Activated naive CD8-positive, alpha-beta T cell (primary cell): ENCODE results near the gene ZNF331.
A peak's percentile ranks its signal among the peaks of the same experiment; 100 is the strongest.

Experiments used
- H3K27ac Mint-ChIP-seq: one replicate; pipeline ENCODE4 v1.8.0; 2021; ENCODE audit warnings: mixed read lengths
- H3K27me3 Mint-ChIP-seq: one replicate; pipeline ENCODE4 v1.8.0; 2021; ENCODE audit warnings: mixed read lengths
- H3K36me3 Mint-ChIP-seq: one replicate; pipeline ENCODE4 v1.8.0; 2021; ENCODE audit warnings: mixed read lengths
- H3K4me1 Mint-ChIP-seq: one replicate; pipeline ENCODE4 v1.8.0; 2021; ENCODE audit warnings: low read depth, mixed read lengths
- H3K4me3 Mint-ChIP-seq: one replicate; pipeline ENCODE4 v1.8.0; 2021; ENCODE audit warnings: mild to moderate bottlenecking, mixed read lengths
- H3K9me3 Mint-ChIP-seq: one replicate; pipeline ENCODE4 v1.8.0; 2021; ENCODE audit warnings: low read depth, mixed read lengths

The ZNF331 gene

DNA sequence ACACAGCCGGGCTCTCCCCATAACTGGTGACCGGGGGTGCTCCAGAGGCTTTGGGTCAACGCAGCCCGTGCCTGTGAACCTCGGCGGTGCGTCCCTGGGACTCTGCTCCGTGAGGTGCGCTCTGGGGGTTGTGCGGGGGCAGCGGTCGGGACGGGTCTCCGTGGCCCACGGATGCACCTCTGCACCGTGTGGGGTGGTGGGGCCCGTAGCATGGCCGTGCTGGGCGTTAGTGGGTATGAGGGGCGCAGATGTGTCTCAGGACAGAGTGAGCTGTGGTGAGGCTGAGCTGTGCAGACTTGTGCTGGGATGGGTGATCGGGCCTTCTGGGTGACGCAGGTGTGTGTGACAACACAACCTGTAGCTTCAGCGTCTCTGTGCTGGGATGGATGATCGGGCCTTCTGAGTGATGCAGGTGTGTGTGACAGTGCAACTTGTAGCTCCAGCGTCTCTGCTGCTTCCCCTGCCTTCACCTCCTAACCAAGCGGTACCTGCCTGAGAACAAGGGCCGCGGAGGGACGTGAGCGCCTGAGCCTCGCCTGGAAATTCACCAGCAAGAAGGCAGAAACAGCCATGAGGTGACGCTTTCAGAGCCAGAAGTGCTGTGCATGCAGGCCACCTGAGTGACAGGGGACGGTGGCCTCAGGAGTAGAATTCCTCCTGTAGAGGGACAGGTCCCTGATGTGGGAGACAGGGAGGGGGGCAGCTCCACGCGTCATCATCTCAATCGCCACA lies 599 bp downstream of the ZNF331 start:
- peaks cover 39% of the 10 kb centered on the region for H3K4me1 Mint-ChIP-seq
- H3K27ac Mint-ChIP-seq, result peak overlapping the region; percentile 98
- H3K4me3 Mint-ChIP-seq, result peak overlapping the region; percentile 95
- no peaks in the 10 kb centered on the region for H3K27me3 Mint-ChIP-seq
- peaks cover 18% of the 10 kb centered on the region for H3K36me3 Mint-ChIP-seq
- H3K9me3 Mint-ChIP-seq, result peaks cover 4% of the 10 kb centered on the region

- Mint-ChIP-seq H3K4me1 (peaks cover 42% of the 10 kb centered on the region), H3K4me3 (peak overlapping the region; percentile 95), H3K36me3 (peaks cover 19% of the 10 kb centered on the region), H3K27ac (peak overlapping the region; percentile 28), H3K9me3 (peaks cover 4% of the 10 kb centered on the region), H3K27me3 (no peaks in the 10 kb centered on the region)
These were observed 2.1 kb downstream of the ZNF331 start for GRCh38 chr19:53540091-53540490.

GRCh38 chr19:53541971-53542370 lies 4.0 kb downstream of the ZNF331 start:
- peaks cover 22% of the 10 kb centered on the region for H3K36me3 Mint-ChIP-seq
- H3K4me1 Mint-ChIP-seq, result peaks cover 50% of the 10 kb centered on the region
- no peaks in the 10 kb centered on the region for H3K27me3 Mint-ChIP-seq
- peak overlapping the region; percentile 35 for H3K27ac Mint-ChIP-seq
- no peaks in the 10 kb centered on the region for H3K9me3 Mint-ChIP-seq
- no peak overlapping the region for H3K4me3 Mint-ChIP-seq

DNA sequence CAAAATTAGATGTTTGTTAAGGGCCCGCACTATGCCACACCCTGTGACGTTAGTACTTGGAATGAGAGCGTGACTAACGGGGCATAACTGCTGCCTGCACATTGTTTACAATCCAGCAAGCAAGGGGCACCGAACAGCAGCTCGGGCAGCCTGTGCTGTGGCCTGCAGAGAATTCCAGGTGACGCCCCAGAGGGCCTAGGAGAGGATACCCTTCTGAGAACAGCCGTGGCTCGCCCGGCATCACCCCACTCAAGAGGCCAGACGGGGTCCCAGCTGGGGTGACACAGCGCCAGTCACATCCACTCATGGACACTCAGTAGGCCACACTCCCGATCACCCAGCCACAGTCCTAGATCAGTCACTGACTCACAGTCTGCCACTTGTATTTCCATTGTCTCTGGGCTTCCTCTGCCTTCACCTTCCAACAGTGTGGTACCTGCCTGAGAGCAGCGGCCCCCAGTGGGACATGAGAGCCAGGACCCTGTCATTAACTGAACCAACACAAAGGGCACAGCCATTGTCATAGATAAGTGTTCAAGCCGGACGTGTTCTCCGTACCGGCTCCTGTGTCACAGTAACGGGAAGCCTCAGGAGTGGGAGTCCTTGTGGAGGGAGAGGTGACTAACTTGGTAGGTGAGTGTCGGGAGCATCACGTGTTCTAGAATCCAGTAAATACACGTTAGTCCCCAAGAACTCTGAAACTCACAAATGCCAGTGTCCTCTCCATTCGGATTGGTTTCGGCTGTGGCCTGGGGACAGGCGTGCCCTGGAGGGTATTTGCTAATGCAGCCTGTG lies 7.5 kb downstream of the ZNF331 start:
- Mint-ChIP-seq H3K36me3 (peaks cover 37% of the 10 kb centered on the region), H3K9me3 (no peaks in the 10 kb centered on the region), H3K4me3 (no peak overlapping the region), H3K27ac (peak overlapping the region; percentile 46), H3K27me3 (no peaks in the 10 kb centered on the region), H3K4me1 (peaks cover 46% of the 10 kb centered on the region)

- H3K4me3 Mint-ChIP-seq, result no peak overlapping the region
- H3K4me1 Mint-ChIP-seq, result peaks cover 43% of the 10 kb centered on the region
- H3K27me3 Mint-ChIP-seq, result no peaks in the 10 kb centered on the region
- H3K9me3 Mint-ChIP-seq, result no peaks in the 10 kb centered on the region
- peaks cover 36% of the 10 kb centered on the region for H3K36me3 Mint-ChIP-seq
- H3K27ac Mint-ChIP-seq, result peak overlapping the region; percentile 66
These were observed 9.0 kb downstream of the ZNF331 start for GRCh38 chr19:53546758-53547513.

GRCh38 chr19:53549340-53549739 lies 11.4 kb downstream of the ZNF331 start:
- peaks cover 42% of the 10 kb centered on the region for H3K4me1 Mint-ChIP-seq
- H3K9me3 Mint-ChIP-seq, result no peaks in the 10 kb centered on the region
- H3K27me3 Mint-ChIP-seq, result no peaks in the 10 kb centered on the region
- H3K36me3 Mint-ChIP-seq, result peaks cover 31% of the 10 kb centered on the region
- H3K4me3 Mint-ChIP-seq, result no peak overlapping the region
- H3K27ac Mint-ChIP-seq, result no peak overlapping the region

DNA sequence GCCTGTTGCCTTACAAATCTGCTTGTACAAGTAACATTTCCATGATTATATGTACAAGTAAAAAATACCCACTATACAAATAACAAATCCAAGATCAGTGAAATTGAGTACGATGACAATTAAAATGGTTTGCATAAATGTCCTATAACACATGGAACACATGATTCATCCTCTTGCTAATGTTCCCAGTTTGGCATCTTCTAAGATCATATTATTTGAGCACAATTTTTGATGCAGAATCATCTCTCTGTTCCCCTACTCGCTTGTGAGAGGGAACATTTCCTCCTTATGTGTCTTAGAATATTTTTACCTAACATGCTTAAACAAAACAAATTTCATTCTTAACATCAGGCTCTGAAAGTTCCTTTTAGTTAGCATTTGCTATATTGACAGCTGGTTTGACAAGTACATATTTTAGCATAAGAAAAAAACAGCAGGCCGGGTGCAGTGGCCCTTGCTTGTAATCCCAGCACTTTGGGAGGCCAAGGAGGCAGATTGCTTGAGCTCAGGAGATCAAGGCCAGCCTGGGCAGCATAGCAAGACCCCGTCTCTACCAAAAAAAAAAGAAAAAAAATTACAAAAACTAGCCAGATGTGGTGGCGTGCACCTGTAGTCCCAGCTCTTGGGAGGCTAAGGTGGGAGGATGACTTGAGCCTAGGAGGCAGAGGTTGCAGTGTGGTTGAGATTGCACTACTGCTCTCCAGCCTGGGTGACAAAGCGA lies 14.2 kb downstream of the ZNF331 start:
- Mint-ChIP-seq H3K9me3 (no peaks in the 10 kb centered on the region), H3K4me1 (peaks cover 39% of the 10 kb centered on the region), H3K27me3 (no peaks in the 10 kb centered on the region), H3K36me3 (peaks cover 18% of the 10 kb centered on the region), H3K4me3 (no peak overlapping the region), H3K27ac (no peak overlapping the region)

GRCh38 chr19:53553156-53553555 lies 15.2 kb downstream of the ZNF331 start:
- peaks cover 39% of the 10 kb centered on the region for H3K4me1 Mint-ChIP-seq
- peak overlapping the region; percentile 52 for H3K4me3 Mint-ChIP-seq
- no peaks in the 10 kb centered on the region for H3K9me3 Mint-ChIP-seq
- peaks cover 16% of the 10 kb centered on the region for H3K36me3 Mint-ChIP-seq
- peak overlapping the region; percentile 95 for H3K27ac Mint-ChIP-seq
- no peaks in the 10 kb centered on the region for H3K27me3 Mint-ChIP-seq

GRCh38 chr19:53553865-53554791 lies 16.2 kb downstream of the ZNF331 start:
- peak overlapping the region; percentile 95 for H3K27ac Mint-ChIP-seq
- H3K27me3 Mint-ChIP-seq, result no peaks in the 10 kb centered on the region
- H3K9me3 Mint-ChIP-seq, result no peaks in the 10 kb centered on the region
- peaks cover 24% of the 10 kb centered on the region for H3K36me3 Mint-ChIP-seq
- peak overlapping the region; percentile 91 for H3K4me3 Mint-ChIP-seq
- H3K4me1 Mint-ChIP-seq, result peaks cover 35% of the 10 kb centered on the region

- H3K36me3 Mint-ChIP-seq, result peaks cover 23% of the 10 kb centered on the region
- H3K27me3 Mint-ChIP-seq, result no peaks in the 10 kb centered on the region
- H3K9me3 Mint-ChIP-seq, result no peaks in the 10 kb centered on the region
- peak overlapping the region; percentile 95 for H3K27ac Mint-ChIP-seq
- H3K4me3 Mint-ChIP-seq, result peak overlapping the region; percentile 91
- H3K4me1 Mint-ChIP-seq, result peaks cover 31% of the 10 kb centered on the region
These were observed 16.9 kb downstream of the ZNF331 start for GRCh38 chr19:53554804-53555203.

DNA sequence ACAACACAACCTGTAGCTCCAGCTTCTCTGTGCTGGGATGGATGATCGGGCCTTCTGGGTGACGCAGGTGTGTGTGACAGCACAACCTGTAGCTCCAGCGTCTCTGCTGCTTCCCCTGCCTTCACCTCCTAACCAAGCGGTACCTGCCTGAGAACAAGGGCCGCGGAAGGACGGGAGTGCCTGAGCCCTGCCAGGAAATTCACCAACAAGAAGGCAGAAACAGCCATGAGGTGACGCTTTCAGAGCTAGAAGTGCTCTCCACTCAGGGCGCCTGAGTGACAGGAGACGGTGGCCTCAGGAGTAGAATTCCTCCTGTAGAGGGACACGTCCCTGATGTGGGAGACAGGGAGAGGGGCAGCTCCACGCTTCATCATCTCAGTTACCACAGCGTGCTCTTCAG lies 17.4 kb downstream of the ZNF331 start:
- peak overlapping the region; percentile 68 for H3K27ac Mint-ChIP-seq
- H3K27me3 Mint-ChIP-seq, result no peaks in the 10 kb centered on the region

DNA sequence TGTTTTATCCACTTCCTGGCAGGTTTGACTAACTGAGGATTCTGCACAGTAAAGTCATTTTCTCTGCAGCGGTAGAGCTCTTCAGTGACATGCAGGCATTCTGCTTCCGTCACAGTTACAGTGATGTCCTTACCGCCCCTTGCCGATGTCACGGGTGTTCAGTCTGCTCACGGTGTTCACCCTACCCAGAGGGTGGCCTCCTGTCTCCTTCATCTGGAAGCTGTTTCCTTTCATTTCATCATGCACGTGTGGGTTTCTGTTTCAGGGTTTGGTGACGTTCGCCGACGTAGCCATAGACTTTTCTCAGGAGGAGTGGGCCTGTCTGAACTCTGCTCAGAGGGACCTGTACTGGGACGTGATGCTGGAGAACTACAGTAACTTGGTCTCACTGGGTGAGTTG lies 33.4 kb downstream of the ZNF331 start:
- no peaks in the 10 kb centered on the region for H3K27me3 Mint-ChIP-seq
- H3K36me3 Mint-ChIP-seq, result peaks cover 32% of the 10 kb centered on the region
- H3K4me3 Mint-ChIP-seq, result no peak overlapping the region
- H3K27ac Mint-ChIP-seq, result peak overlapping the region; percentile 5
- peaks cover 12% of the 10 kb centered on the region for H3K9me3 Mint-ChIP-seq
- H3K4me1 Mint-ChIP-seq, result peaks cover 5% of the 10 kb centered on the region

More for the DNA sequence above, 17.4 kb downstream of the ZNF331 start:
- Mint-ChIP-seq H3K4me1 (peaks cover 29% of the 10 kb centered on the region), H3K9me3 (no peaks in the 10 kb centered on the region), H3K36me3 (peaks cover 19% of the 10 kb centered on the region), H3K4me3 (peak overlapping the region; percentile 68)

DNA sequence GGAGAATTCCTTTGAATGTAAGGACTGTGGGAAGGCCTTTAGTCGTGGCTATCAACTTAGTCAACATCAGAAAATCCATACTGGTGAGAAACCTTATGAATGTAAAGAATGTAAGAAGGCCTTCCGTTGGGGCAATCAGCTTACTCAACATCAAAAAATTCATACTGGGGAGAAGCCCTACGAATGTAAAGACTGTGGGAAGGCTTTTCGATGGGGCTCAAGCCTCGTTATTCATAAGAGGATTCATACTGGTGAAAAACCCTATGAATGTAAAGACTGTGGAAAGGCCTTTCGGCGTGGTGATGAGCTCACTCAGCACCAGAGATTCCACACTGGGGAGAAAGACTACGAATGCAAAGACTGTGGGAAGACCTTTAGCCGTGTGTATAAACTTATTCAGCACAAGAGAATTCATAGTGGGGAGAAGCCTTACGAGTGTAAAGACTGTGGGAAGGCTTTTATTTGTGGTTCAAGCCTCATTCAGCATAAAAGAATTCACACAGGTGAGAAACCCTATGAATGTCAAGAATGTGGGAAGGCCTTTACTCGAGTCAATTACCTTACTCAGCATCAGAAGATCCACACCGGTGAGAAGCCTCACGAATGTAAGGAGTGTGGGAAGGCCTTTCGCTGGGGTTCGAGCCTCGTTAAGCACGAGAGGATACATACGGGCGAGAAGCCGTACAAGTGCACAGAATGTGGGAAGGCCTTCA lies 39.2 kb downstream of the ZNF331 start:
- Mint-ChIP-seq H3K9me3 (peaks cover 7% of the 10 kb centered on the region), H3K27ac (no peak overlapping the region), H3K27me3 (no peaks in the 10 kb centered on the region), H3K36me3 (peaks cover 44% of the 10 kb centered on the region), H3K4me3 (no peak overlapping the region), H3K4me1 (no peaks in the 10 kb centered on the region)
